K562 (cell line): Measurements from ENCODE around the gene C2CD4D.

Experiments used
- CTCF ChIP-seq, 3 experiments: IDR thresholded peaks in 2 of 3; conservative IDR thresholded peaks in 1 of 3; 2 replicates each; pipeline ENCODE4 v1.5.1; 2011 to 2012; ENCODE audit warnings: low read length in 3 of 3, mild to moderate bottlenecking in 3 of 3, control low read depth in 2 of 3, improper control_type of control experiment in 1 of 3, inconsistent platforms in 1 of 3, low read depth in 1 of 3, mixed read lengths in 1 of 3, moderate library complexity in 1 of 3; ENCODE audit not compliant: insufficient read depth in 2 of 3
- PRMT5 ChIP-seq: sonication (generic); formaldehyde crosslinking; IDR thresholded peaks from 2 replicates; pipeline ENCODE4 v1.5.0; 2020; ENCODE audit warnings: missing genetic modification reagents

- TF ChIP-seq CTCF (IDR thresholded peaks at IDR 0.05 in 2 of 3, conservative IDR thresholded peaks at IDR 0.05 in 1 of 3; ENCODE audit: insufficient read depth in 2 of 3, low read depth in 1 of 3, low read length in 3 of 3) (no peak), PRMT5 (CRISPR knock-in tag) (no peak)
Observed at GRCh38 chr1:151837884-151838221, 1.8 kb downstream of the C2CD4D start.
